ENCODE data around the gene LGR4.

LGR4 gene

DNA sequence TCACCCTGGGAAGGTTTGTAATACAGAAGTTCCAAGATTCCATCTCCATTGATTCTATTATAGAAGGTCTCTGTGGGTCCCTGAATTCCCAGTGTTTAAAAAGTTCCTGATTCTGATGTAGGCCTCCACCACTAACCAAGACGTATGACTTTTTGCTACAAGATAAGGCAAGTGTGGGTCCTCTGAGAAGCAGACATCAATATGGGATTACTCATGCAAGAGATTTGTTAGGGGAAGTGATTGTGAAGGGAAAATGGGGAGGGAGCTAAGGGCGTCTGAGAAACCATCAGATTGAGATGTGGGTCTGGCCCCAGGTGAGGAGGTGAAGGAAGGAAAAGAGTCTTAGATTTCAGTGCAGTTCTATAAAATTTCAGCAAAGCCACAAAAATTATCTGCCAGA is 10.2 kb upstream of the LGR4 start:
- DNase-seq = no peak

DNA sequence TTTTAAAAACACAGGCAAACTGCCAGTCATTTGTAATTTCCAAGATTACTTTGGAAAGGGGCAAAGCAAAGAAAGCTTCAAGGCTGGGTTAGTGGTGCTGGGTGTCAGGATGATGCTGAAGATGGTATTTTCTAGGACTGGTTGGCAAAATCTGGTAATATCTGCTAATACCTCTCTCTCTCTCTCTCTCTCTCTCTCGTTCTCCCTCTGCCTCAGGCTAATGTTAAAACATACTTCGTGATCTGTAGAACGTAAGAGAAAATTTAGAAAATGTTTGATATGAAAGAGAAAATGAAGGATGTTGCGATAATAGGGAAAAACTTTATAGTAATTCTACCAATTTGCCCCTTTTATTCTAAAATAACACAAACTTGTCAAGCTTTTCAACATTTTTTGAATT is 9.4 kb upstream of the LGR4 start:
- DNase-seq = no peak

DNA sequence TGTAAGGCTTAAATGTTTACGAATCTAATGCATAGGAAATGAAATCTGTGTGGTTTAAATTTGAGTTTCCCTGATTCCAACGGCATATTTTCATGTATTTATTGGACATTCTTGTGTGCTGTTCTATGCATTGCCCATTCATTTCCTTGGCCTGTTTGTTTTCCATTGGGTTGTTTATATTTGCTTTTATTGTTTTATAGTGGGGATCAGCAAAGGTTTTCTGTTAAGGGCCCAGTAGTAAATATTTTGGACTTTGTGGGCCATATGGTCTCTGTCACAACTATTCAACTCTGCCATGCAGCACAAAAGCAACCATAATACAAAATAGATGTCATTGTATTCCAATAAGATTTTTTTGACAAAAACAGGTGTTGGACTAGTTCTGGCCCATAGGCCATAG is 5.2 kb upstream of the LGR4 start:
- no peak for DNase-seq

DNA sequence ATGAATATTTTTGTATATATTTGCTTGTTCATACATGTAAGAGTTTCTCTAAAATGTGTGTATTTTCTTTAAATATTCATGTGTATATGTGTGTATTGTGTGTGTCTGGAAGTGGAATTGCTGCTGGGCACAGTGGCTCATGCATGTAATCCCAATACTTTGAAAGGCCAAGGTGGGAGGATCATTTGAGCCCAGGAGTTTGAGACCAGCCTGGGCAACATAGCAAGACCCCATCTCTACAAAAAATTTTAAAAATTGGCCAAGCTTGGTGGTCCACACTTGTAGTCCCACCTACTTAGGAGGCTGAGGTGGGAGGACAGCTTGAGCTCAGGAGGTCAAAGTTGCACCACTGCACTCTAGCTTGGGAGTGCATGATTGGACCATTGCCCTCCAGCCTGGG is 4.7 kb upstream of the LGR4 start:
- DNase-seq = no peak

DNA sequence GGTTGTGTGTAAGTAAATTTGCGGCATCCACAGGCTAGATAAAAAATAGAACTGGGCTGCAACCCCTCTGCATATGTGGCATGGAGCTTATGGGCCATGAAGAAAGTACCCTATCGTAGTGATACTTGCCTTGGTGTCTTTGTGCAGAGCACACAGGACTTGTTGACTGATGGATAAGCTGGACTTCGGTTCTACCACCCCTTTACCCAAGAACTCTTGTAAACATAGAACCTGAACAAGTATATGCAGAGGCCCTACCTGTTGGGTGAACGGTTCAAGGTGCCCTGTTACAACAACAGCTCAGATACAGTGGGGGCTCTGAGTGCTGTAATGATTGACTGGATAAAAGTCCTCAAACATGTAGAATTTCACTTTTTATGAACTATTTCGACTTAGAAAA is 3.0 kb upstream of the LGR4 start:
- DNase-seq = no peak

DNA sequence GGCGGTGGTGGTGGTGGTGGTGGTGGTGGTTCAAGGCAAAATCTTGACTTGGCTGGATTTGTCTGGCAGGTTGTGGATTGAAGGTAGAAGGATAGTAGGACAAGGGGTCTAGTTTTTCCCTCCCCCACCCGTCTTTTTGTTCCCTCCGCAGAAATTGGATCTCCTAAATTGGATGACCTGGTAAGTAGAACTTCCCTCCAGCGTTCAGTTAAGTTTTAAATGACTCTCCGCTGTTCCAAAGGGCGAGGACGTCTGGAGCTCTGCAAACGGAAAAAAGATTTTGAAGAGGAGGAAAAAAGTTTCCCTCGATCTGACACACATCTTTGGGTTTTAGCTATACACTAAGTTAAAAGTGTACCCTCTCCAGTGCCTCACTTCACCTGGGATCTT is 422 bp upstream of the LGR4 start:
- no peak for DNase-seq

DNA sequence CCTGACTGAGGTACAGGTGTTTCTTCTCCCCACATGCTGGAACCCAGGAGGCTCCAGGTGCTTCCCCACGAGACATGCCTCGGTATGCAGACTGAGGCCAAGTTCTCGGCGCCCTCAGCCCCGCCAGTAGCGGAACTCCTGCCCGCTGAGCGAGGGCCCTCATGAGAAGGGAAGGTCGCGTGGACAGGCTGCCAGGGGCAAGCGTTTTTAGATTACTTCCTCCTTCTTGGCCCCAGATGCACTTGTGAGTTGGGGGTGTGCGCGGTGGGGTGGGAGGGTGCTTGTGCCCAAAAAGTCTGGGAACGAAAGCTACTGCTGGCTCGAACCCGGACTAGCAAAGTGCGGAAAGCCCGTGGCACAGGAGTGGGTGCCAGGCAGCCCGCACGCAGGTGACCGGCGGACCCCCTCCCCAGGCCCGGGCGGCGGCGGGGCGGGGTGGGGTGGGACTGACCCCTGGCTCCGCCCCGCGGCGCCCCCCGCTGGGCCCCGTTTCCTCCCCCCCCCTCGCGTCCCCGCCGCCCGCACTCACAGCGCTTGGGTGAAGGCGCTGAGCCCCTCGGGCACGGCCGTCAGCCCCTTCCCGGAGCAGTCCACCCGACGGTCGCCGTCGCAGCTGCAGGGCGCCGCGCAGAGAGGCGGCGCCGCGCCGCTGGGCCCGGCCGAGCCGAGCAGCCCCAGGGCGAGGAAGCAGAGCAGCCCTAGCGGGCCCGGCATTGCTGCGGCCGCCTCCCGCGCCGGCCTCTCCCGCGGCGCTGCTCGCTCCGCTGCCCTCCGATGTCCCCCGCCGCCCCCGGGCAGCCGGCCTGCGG is 797 bp downstream of the LGR4 start:
- no peak for DNase-seq

DNA sequence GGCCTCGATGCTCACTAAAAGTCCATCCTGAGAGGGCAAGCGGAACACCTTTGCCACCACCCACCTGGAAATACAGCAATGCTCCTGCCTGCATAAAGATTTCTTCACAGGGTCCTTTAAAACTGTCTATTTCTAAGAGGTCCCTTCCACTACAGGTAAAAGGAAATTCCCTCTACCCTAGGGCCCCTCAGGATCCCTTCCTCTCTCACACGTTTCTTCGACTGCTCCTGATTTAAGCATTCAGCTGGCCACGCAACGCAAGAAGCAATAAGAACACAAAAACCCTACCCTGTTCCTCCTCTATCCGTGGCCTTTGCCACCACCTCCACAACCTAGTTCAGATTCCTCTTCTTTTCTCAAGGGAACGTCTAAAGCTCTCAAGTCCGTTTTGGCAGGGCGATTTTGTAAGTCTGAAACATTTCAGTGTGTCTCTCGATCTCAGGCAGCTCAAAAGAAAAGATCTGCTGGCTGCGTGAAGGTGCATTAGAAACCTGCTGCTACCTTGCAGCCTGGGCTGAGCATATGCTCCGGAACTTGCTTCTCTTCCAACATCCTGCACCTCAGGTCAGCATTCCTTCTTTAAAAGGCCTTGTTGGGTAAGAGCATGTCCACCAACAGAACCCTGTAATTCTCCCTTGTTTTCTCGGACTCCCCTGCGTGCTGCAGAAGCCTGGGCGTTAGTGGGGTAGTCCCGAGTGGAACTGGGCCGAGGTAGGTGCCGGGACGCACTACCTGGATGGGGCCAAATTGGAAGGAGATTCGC is 1.6 kb downstream of the LGR4 start:
- DNase-seq = no peak

DNA sequence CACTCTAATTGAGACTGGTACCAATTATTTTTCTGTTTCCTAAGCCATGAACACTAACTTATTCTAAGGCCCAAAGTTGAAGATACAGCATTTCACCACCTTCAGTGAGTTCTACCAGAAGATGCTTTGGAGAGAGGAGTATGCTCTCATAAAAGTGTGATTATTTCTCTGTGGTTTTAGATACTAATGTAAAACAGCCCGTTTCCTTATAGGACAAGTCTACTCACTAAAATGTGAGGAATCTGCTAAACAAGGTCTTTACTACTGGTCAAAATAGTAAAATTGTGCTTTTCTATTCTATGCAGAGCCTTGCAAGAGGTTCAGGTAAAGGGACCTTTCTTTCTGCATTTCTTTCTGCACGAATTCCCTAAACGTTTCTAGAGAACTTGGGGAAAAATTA is 2.4 kb downstream of the LGR4 start:
- no peak for DNase-seq

DNA sequence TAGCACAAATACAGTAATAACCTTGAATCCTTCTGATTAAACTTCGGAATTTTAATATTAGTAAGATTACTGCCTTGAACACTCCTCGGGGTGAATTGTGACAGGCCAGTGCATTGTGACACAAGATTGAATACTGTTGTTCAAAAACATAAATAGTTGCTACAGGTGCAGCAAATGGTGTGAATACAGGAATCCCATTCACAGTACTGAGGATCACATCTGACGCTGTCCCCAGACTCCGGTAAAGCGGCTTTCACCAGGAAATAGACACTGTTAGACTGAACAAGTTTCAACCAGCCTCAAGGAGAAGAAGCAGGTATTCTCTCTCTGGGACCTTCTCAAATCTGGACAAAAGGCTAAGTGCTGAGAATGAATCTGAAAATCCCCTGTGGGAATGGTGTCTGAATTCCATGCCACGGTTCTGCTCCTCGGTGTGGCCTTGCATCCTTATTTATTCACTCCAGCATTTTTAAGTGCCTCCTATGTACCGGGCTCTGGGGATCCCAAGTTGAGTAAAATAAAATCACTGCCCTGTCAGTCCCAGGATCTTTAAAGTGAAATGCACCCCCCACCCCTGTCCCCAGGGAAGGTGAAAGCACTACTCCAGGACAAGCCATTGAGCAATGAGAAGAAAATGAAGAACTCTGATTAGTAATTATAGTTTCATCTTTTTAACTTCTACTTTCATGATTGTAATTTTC is 3.4 kb downstream of the LGR4 start:
- no peak for DNase-seq

DNA sequence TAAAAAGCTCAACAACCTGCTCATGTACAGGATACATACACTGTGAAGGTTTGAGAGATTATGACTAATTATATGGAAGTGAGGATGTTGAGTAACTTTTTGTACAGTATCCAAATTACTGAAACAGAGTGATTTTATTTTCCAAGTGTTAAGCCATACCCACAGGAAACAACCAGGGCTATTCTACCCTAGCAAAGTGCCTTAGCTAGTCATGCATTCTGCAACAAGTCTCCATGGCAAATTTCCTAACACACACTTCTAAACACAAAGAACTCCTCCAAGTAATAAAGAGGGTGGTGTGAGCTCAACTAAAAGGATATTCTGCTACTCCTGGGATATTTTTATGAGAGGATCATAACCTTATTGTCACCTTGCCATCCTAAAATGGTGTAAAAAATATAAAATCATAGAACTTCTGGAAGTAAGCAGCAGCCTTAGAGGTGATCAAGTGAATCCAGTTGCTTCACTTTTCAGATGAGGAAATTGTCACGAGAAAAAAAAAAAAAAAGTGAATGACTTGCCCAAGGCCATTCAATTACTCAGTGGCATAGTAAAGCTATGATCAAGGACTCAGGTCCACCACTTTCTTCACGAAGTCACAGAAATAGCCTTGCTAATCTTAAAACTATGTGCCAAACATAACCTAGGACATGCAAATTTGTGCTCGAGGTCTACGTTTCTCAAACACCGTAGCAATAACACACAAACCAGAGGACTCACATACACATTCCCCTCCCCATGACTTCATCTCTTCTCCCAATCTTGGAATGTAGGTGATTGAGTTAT is 4.2 kb downstream of the LGR4 start:
- no peak for DNase-seq

DNA sequence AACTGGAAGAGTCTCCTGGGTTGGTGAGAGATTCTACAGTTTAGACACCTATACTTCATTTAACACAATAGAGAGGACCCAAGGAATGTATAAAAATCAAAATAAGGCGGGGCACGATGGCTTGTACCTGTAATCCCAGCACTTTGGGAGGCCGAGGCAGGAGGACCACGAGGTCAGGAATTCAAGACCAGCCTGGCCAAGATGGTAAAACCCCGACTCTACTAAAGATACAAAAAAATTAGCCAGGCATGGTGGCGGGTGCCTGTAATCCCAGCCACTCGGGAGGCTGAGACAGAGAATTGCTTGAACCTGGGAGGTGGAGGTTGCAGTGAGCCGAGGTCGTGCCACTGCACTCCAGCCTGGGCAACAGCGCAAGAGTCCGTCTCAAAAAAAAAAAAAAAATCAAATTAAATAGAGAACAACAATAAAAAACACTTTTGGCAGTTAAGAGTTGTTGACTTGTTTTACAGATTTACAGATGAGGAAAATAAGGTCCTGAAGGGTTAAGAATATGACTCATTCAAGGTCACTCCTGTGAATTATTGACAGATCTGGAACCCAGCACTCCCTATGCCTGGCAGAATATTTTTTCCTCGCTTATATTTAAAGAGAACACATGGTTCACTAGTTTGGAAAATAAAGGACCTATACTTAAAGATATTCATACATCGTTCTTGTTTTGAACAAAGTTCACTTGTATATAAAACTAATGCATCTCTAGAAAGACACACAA is 5.2 kb downstream of the LGR4 start:
- no peak for DNase-seq

DNA sequence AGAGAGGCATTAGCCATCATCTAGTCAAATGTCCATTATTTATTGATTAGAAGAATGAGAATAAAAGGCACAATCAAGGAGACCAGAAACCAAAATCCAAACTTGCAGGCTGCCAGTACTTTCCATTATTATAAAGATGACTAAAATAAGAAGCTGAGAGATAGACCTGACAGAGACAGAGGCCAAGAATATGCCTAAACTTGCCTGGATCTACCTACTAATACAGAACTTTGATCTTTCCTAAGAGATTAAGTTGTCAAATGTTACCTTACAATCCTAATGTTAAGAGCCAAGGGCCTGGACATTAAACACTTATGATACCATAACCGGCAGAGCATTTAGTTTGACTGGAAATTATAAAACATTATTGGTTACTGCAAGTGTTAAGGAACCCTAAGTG is 6.2 kb downstream of the LGR4 start:
- no peak for DNase-seq

DNA sequence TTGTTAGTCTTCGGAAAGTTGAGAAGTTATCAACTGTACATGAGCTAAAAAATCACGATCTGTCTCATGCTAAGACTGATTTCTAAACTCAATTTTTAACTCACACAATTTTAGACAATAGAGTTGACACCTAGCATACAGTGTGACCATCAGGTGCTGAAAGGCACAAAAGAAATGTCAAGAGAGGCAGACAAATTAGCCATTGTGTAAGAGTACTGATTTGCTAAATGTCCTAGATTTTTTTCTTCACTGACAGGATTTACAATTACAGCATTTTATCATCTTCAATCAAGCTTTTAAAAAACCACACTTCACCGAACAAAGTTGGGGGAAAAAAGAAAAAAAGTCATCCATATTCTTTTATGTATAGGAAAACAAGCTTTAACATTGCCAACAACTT is 7.0 kb downstream of the LGR4 start:
- DNase-seq = no peak

DNA sequence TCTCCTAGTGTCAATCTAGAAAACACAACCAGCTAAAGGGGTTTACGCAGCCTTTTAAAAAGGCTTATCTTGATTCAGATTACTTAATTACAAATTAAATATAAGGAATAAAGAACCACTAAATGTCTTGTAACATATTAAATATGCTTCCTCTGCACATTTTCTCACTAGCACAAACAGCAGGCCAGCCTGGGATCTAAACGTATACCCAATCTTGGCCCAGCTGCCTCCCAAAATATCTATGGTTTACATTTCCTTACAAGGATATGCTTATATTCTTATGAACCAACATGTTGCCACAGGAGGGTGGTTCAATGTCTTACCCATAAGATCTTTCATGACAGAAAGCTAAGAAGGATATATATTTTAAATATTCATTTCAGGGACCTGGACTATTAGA is 7.7 kb downstream of the LGR4 start:
- DNase-seq = no peak

DNA sequence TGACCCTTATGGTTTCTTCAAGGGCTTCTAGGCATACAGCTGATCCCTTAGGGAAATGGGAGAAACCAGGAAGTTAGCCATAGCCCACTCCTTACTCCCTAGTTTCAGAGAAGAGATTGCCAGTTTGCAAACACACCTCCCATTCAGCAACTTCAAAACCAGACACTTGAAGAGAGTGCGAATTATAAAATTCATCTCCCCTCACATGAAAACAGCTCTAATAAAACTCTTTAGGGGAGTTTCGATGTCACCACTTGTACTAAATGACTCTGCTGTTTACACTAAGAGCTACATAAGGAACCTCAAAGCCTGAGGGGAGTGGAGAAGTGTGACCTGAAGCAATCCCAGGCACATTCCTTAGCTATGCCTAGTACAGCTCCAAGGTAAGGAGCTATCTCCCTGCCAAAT is 8.3 kb downstream of the LGR4 start:
- DNase-seq = no peak

DNA sequence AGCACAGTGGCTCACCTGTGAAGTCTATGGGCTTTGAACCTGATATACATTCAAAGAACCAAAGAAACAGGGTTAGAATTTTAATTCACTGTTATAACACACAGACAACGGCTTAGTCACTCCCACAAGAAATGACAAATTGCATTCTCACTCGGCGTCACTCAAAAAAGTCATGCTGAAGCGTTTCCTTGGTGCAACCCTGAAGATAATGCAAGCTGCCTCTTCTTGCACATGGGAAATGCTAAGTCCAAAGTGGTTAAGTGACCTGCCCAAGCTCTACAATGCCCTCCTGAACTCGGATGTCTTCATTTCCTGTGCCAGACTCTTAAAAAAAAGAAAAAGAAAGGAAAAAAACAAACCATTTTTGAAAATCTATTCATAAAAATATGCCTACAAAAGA is 10.0 kb downstream of the LGR4 start:
- no peak for DNase-seq

DNA sequence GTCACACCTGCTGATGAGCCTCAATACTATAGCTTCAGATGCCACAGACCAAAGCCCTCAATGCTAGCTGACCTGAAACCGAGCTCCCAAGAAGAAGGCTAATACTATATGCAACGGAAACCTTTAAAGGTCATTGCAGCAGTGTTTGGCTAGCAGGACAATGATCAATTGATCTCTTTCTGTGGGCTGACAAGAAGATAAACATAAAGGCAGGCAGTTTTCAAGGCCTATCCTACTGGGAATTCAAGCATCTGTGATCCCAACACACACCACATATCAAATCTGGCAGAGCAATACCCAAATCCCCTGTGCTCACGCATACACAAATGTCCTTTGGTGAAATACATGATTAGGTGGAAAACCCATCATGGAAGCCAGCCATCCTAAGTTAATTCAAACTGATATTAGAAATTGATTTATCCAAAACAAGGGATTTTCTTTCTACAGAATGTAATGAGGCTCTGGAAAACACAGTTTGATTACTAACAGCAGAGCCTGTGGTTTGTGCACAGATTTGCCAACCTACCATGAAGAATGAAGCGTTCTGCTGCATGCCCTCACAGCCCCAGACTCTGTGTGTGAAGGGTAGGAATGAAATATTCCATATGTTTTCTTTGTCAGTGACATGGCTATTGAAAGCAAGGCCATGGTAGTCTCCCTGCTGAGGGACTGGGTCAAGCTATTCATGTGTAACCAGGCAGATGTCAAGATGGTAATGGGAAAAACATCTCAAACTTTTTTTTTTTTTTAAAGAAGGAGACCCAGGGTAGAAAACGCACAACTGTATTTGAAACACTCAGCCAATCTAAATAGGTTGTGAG is 12.2 kb downstream of the LGR4 start:
- DNase-seq = no peak

DNA sequence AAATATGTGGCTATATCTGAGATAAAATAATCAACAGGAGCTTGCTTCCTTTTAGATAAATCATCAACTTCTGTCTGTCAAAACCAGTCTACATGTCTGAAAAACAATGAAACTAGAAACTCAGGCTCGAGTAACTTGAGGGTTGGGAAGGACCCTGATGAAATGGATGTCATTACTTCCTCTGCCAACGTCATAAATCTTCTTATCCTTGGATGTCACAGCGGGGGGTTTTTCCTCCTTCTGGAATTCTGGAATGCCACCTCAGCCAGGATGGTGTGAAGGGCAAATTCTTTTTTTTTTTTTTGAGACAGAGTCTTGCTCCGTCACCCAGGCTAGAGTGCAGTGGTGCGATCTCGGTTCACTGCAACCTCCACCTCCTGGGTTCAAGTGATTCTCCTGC is 13.4 kb downstream of the LGR4 start:
- DNase-seq = no peak

DNA sequence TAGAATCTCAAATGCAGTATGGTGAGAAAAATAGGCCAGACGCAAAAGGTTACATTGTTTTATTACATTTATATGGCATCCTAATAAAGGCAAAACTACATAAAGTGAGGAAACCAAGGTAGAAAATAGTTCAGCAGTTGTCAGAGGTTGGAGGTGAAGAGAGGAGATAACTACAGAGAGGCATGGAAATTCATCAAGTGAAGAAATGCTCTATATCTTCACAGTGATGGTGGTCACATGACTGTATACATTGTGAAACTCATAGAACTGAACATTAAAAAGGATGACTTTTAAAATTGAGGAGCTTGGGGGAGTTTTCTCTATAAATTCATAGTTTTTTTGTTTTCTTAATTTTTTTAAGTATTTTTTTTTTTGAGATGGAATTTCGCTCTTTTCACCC is 14.4 kb downstream of the LGR4 start:
- no peak for DNase-seq

DNA sequence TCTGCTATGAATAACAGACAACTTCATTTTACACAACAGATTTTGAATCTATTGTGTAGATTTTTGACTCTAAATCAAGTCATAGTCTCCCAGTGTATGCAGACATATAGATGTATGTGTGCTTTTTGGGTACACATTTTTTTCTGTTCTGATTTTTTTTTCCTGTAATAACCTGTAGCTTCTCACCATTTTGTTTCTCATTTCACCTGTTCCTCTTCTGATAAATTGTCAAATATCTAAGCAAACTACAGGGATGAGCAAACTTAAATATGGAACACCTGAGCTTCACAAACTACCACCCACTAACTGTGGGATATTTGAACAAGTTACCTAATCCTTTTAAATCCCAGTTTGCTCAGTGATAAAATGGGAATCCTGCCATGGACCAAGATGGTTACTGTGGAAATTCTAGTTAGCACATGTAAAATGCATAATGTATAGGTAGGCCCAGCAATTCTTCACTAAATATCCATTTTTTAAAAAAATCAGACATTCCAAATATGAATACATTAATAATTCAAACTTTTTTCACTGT is 15.7 kb downstream of the LGR4 start:
- DNase-seq = no peak
